Trophoblast cell (in vitro differentiated cells and primary cell): ENCODE measurements around the gene EIF4EBP2.

Experiments used
- DNase-seq, 2 donors: peaks; one replicate each; pipeline ENCODE4 v3.0.0-alpha.2; 2016
- H2AFZ ChIP-seq: 2 replicates; pipeline ENCODE4 v1.6.1; 2013; ENCODE audit warnings: low read length, moderate library complexity, mild to moderate bottlenecking; ENCODE audit not compliant: insufficient read depth, poor library complexity
- H2AK5ac ChIP-seq: 2 replicates; pipeline ENCODE4 v1.6.1; 2013; ENCODE audit warnings: mild to moderate bottlenecking, low read length
- H2BK120ac ChIP-seq: 2 replicates; pipeline ENCODE4 v1.6.1; 2013; ENCODE audit warnings: low read length, mild to moderate bottlenecking, moderate library complexity; ENCODE audit not compliant: insufficient read depth, poor library complexity
- H2BK12ac ChIP-seq: 2 replicates; pipeline ENCODE4 v1.6.1; 2013; ENCODE audit warnings: mild to moderate bottlenecking, low read length, moderate library complexity
- H2BK5ac ChIP-seq: 2 replicates; pipeline ENCODE4 v1.6.1; 2013; ENCODE audit warnings: low read length, low read depth, moderate library complexity, mild to moderate bottlenecking; ENCODE audit not compliant: poor library complexity
- H3K14ac ChIP-seq: 2 replicates; pipeline ENCODE4 v1.6.1; 2013; ENCODE audit warnings: mild to moderate bottlenecking, low read length
- H3K18ac ChIP-seq: 2 replicates; pipeline ENCODE4 v1.6.1; 2013; ENCODE audit warnings: mild to moderate bottlenecking, low read length
- H3K23ac ChIP-seq: 2 replicates; pipeline ENCODE4 v1.6.1; 2013; ENCODE audit warnings: low read length
- H3K27ac ChIP-seq: 2 replicates; pipeline ENCODE4 v1.5.1; 2013; ENCODE audit warnings: low read depth, mild to moderate bottlenecking, inconsistent platforms, low read length, moderate library complexity
- H3K27me3 ChIP-seq: 2 replicates; pipeline ENCODE4 v1.6.1; 2013; ENCODE audit warnings: inconsistent platforms, mild to moderate bottlenecking, low read length, moderate library complexity; ENCODE audit not compliant: insufficient read depth
- H3K36me3 ChIP-seq, 2 experiments: 1 replicate in 1 of 2; 2 replicates in 1 of 2; pipeline ENCODE4 v1.6.1; 2013; ENCODE audit warnings: low read length in 2 of 2, mild to moderate bottlenecking in 2 of 2, moderate library complexity in 1 of 2; ENCODE audit not compliant: insufficient read depth in 2 of 2, control insufficient read depth in 1 of 2
- H3K4ac ChIP-seq: 2 replicates; pipeline ENCODE4 v1.6.1; 2013; ENCODE audit warnings: low read depth, mild to moderate bottlenecking, low read length, moderate library complexity
- H3K4me1 ChIP-seq, 2 experiments: 1 replicate in 1 of 2; 2 replicates in 1 of 2; pipeline ENCODE4 v1.6.1; 2013; ENCODE audit warnings: low read length in 2 of 2, mild to moderate bottlenecking in 2 of 2, moderate library complexity in 1 of 2; ENCODE audit not compliant: insufficient read depth in 2 of 2, control insufficient read depth in 1 of 2
- H3K4me2 ChIP-seq: 2 replicates; pipeline ENCODE4 v1.6.1; 2013; ENCODE audit warnings: inconsistent platforms, mild to moderate bottlenecking, low read length, moderate library complexity
- H3K4me3 ChIP-seq: 2 replicates; pipeline ENCODE4 v1.5.1; 2013; ENCODE audit warnings: mild to moderate bottlenecking, low read depth, low read length, inconsistent platforms
- H3K79me1 ChIP-seq: one replicate; pipeline ENCODE4 v1.6.1; 2013; ENCODE audit warnings: low read length
- H3K79me2 ChIP-seq: 2 replicates; pipeline ENCODE4 v1.6.1; 2013; ENCODE audit warnings: low read length, mild to moderate bottlenecking; ENCODE audit not compliant: control insufficient read depth, insufficient read depth, poor library complexity
- H3K9ac ChIP-seq: 2 replicates; pipeline ENCODE4 v1.6.1; 2013; ENCODE audit warnings: mild to moderate bottlenecking, low read length
- H3K9me3 ChIP-seq: 2 replicates; pipeline ENCODE4 v1.6.1; 2013; ENCODE audit warnings: low read depth, mild to moderate bottlenecking, control low read depth, inconsistent platforms, low read length; ENCODE audit not compliant: insufficient read depth
- H4K12ac ChIP-seq: 2 replicates; pipeline ENCODE4 v1.6.1; 2013; ENCODE audit warnings: low read depth, mild to moderate bottlenecking, low read length, moderate library complexity
- H4K8ac ChIP-seq: 2 replicates; pipeline ENCODE4 v1.6.1; 2013; ENCODE audit warnings: low read depth, mild to moderate bottlenecking, low read length, moderate library complexity
- H4K91ac ChIP-seq: one replicate; pipeline ENCODE4 v1.6.1; 2013; ENCODE audit warnings: low read depth, mild to moderate bottlenecking, low read length, moderate library complexity
- WGBS: extraction: QIAGEN DNeasy Blood & Tissue Kit; methylation state at CpG from one replicate; pipeline ENCODE4 v1.1.7; 2013; ENCODE audit warnings: missing lambda C conversion rate; ENCODE audit not compliant: insufficient read length, insufficient coverage; ENCODE audit errors: extremely low coverage; 5-methylcytosine and 5-hydroxymethylcytosine counted together

Gene EIF4EBP2

DNA sequence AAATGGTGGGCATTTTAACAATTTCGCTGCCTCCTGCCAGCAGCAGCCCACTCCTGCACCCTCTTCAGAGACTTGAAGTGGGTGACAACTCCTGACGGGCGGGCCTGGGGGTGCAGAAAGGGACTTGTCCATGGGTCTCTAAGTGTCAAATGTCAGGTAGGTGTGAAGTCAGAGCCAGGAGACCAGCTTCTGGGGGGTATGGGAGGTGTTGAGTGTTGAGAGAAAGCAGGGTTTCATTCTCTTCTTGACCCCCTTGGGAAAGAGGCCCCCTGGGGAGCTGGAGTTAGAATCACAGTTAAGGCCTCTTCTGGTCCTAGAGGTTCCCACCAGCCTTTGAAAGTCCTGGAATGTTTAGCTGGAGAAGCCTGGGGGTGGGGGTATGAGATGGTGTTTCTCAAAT lies 63.0 kb downstream of the EIF4EBP2 start:
- Histone ChIP-seq H3K27me3 (no peaks in the 10 kb centered on the region), H3K79me1 (no peaks in the 10 kb centered on the region), H3K4me1 (no peaks in the 10 kb centered on the region), H2AK5ac (no peak overlapping the region), H2BK120ac (no peak overlapping the region), H3K79me2 (no peaks in the 10 kb centered on the region), H3K4me3 (no peak overlapping the region), H3K23ac (no peak overlapping the region), H4K12ac (no peak overlapping the region), H2BK5ac (no peak overlapping the region), H4K91ac (no peak overlapping the region), H3K4ac (no peak overlapping the region), H2BK12ac (no peak overlapping the region), H2AFZ (no peak overlapping the region), H3K9me3 (peaks cover 1% of the 10 kb centered on the region), H3K14ac (no peak overlapping the region), H3K36me3 (no peaks in the 10 kb centered on the region), H3K9ac (no peak overlapping the region), H3K4me2 (no peak overlapping the region), H3K27ac (no peak overlapping the region), H3K18ac (no peak overlapping the region), H4K8ac (no peak overlapping the region)
- DNase-seq, result no peak
- WGBS, result no CpG with 5 or more reads among the region's 3 CpGs

DNA sequence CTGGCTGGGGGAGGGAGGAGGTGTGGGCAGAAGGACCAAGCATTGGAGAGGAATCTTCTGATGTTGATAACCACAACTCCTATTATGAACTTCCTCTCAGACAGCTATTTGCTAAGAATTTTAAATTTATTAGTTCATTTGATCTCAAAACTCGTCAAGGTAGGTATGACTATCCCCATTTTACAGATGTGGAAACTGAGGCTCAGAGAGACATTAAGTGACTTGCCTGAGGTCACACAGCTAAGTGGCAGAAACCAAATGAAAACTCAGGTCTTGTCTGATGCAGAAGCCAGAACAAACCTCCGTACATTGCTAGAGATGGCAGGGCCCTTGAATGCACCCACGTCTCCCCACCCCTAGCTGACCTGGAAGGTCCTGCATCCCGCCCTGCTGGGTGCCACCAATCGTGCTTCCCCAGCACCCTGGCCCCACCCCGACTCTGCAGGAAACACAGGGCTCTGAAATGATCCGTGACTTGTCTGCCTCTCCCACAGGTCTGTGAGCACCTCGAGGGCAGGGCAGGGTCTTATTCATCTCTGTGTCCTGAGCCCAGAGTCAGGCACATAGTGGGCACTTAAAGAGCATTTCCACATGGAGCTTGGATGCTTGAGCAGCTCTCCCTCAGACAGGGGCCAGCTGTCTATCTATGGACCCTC lies 69.0 kb downstream of the EIF4EBP2 start:
- no peak overlapping the region for H2BK12ac ChIP-seq
- no peak overlapping the region for H3K23ac ChIP-seq
- H3K18ac ChIP-seq, result no peak overlapping the region
- H4K8ac ChIP-seq, result no peak overlapping the region
- H3K9me3 ChIP-seq, result no peaks in the 10 kb centered on the region
- H2AFZ ChIP-seq, result no peak overlapping the region
- H4K12ac ChIP-seq, result no peak overlapping the region
- H3K4me2 ChIP-seq, result no peak overlapping the region
- H3K36me3 ChIP-seq, result no peaks in the 10 kb centered on the region
- H3K27me3 ChIP-seq, result peaks cover 17% of the 10 kb centered on the region
- no peak overlapping the region for H2BK5ac ChIP-seq
- no peak for DNase-seq
- H4K91ac ChIP-seq, result no peak overlapping the region
- H3K9ac ChIP-seq, result no peak overlapping the region
- no peak overlapping the region for H3K4ac ChIP-seq
- no peak overlapping the region for H3K27ac ChIP-seq
- H3K79me1 ChIP-seq, result no peaks in the 10 kb centered on the region
- no peak overlapping the region for H3K14ac ChIP-seq
- H3K4me3 ChIP-seq, result no peak overlapping the region
- H2AK5ac ChIP-seq, result no peak overlapping the region
- H3K79me2 ChIP-seq, result no peaks in the 10 kb centered on the region
- WGBS, result no CpG with 5 or more reads among the region's 8 CpGs
- H3K4me1 ChIP-seq, result peaks cover under 1 to 2% of the 10 kb centered on the region in 2 experiments
- H2BK120ac ChIP-seq, result no peak overlapping the region

GRCh38 chr10:70474780-70475179 lies 70.8 kb downstream of the EIF4EBP2 start:
- Histone ChIP-seq H3K4ac (no peak overlapping the region), H3K27me3 (peaks cover 32% of the 10 kb centered on the region), H2BK120ac (no peak overlapping the region), H3K4me2 (no peak overlapping the region), H4K91ac (no peak overlapping the region), H3K9ac (no peak overlapping the region), H3K79me2 (no peaks in the 10 kb centered on the region), H4K8ac (no peak overlapping the region), H4K12ac (no peak overlapping the region), H3K14ac (no peak overlapping the region), H3K4me3 (no peak overlapping the region), H2AFZ (no peak overlapping the region), H2BK5ac (no peak overlapping the region), H2BK12ac (no peak overlapping the region), H3K27ac (no peak overlapping the region), H3K18ac (no peak overlapping the region), H2AK5ac (no peak overlapping the region), H3K9me3 (peaks cover 2% of the 10 kb centered on the region), H3K4me1 (peaks cover 3 to 9% of the 10 kb centered on the region in 2 experiments), H3K79me1 (no peaks in the 10 kb centered on the region), H3K36me3 (no peaks in the 10 kb centered on the region), H3K23ac (no peak overlapping the region)
- no peak for DNase-seq
- WGBS, result no CpG with 5 or more reads among the region's 2 CpGs

DNA sequence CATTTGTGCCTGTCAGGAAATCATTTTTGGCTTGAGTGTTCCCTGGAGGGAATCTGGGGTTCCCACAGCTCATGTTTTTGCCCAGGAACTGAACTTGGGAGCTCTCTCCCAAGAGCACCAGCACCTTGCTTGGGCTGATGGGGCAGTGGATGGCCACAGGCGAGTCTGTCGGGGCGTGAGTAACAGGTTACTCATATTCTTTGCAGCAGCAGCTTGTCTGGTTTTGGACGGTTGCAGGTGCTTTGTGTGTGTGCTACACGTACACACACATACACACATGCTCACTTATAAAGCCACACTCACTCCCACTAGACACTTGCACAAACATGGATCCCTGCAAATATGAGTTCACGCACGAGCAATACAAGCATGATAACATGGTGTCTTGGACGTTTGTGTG lies 71.7 kb downstream of the EIF4EBP2 start:
- no CpG with 5 or more reads among the region's 8 CpGs for WGBS
- Histone ChIP-seq H3K4me2 (no peak overlapping the region), H3K4me1 (peaks cover 3 to 9% of the 10 kb centered on the region in 2 experiments), H3K79me2 (no peaks in the 10 kb centered on the region), H2AFZ (no peak overlapping the region), H2BK12ac (no peak overlapping the region), H3K4ac (no peak overlapping the region), H3K9ac (no peak overlapping the region), H3K27ac (no peak overlapping the region), H4K91ac (no peak overlapping the region), H3K18ac (no peak overlapping the region), H2BK120ac (no peak overlapping the region), H2AK5ac (no peak overlapping the region), H3K14ac (no peak overlapping the region), H3K36me3 (no peaks in the 10 kb centered on the region), H3K9me3 (peaks cover 2% of the 10 kb centered on the region), H3K23ac (no peak overlapping the region), H4K8ac (no peak overlapping the region), H3K79me1 (no peaks in the 10 kb centered on the region), H3K27me3 (peaks cover 34% of the 10 kb centered on the region), H3K4me3 (no peak overlapping the region), H4K12ac (no peak overlapping the region), H2BK5ac (no peak overlapping the region)
- peak in 1 of 2 donors; percentile 8 for DNase-seq
